ENCODE measurements around the gene AEBP2. TPM values are rescaled to one million over a fixed set of nuclear protein-coding genes. Genes with fewer than 3 reads are reported as not detected.

Gene AEBP2
- total and polyA plus RNA-seq, 2 donors (not counting 3 experiments of a cell fraction or from before 2014, with no cell fraction given) = 8.8 to 42.2 TPM

- Histone ChIP-seq H3K4me3 (replicated peaks in 1 of 3; ENCODE audit: insufficient read depth in 1 of 3, low read depth in 1 of 3, low read length in 3 of 3) (no peak overlapping the region), H3K9me1 (replicated peaks; ENCODE audit: control insufficient read depth, extremely low read depth, insufficient read depth, low read length) (no peaks in the 10 kb centered on the region), H3K9me3 (replicated peaks; ENCODE audit: control insufficient read depth, insufficient read depth, low read length) (no peaks in the 10 kb centered on the region), H3K4me2 (ENCODE audit: insufficient read depth, low read length) (no peak overlapping the region), H2AFZ (ENCODE audit: low read depth, low read length) (no peak overlapping the region), H3K27ac (ENCODE audit: insufficient read depth, low read depth, low read length) (no peak overlapping the region), H3K27me3 (ENCODE audit: control insufficient read depth in 2 of 2, insufficient read depth in 2 of 2, low read length in 2 of 2) (no peaks in the 10 kb centered on the region), H4K20me1 (replicated peaks; ENCODE audit: control insufficient read depth, extremely low read depth, insufficient read depth, low read length) (peaks cover 2% of the 10 kb centered on the region), H3K79me2 (ENCODE audit: control insufficient read depth, insufficient read depth, low read length) (peaks cover 32% of the 10 kb centered on the region), H3K4me1 (ENCODE audit: control insufficient read depth, extremely low read depth, insufficient read depth, low read length) (peaks cover 2% of the 10 kb centered on the region), H3K9ac (replicated peaks; ENCODE audit: extremely low read depth, insufficient read depth, low read length) (no peak overlapping the region), H3K36me3 (ENCODE audit: control insufficient read depth in 2 of 2, extremely low read depth in 1 of 2, insufficient read depth in 2 of 2, low read length in 2 of 2) (peaks cover 0 to 8% of the 10 kb centered on the region in 2 experiments)
- DNase-seq (ENCODE audit: low read depth, low spot score) (no peak), FAIRE-seq (no peak)
- dilution Hi-C loops (cut with MboI; ENCODE audit: extremely low pct_ligation_motif_present, low sequenced_read_pairs) = no loop called here
- intact Hi-C loops (cut with micrococcal nuclease) = no loop called here
- CTCF ChIA-PET = interaction anchor here (1.7 kb wide), 1 partner anchor 11 kb away, joined by 8 read pairs; no protein-coding TSS in a partner anchor
- TF ChIP-seq GATA2 (IDR thresholded peaks at IDR 0.05; ENCODE audit: insufficient read depth, insufficient read length, low read depth, low read length) (no peak), CTCF (IDR thresholded peaks at IDR 0.05; ENCODE audit: extremely low read depth in 1 of 2, insufficient read depth in 1 of 2, low read depth in 1 of 2, low read length in 2 of 2) (no peak), MAX (IDR thresholded peaks at IDR 0.05; ENCODE audit: insufficient read depth, insufficient read length) (no peak), POLR2A (IDR thresholded peaks at IDR 0.05; ENCODE audit: low read depth, low read length) (no peak)
- POLR2A ChIA-PET = no interaction called here
- BruUV-seq (replicated peaks) = no TSS peak
Observed at GRCh38 chr12:19496219-19496878, 57.1 kb downstream of the AEBP2 start.

- Histone ChIP-seq H4K20me1 (replicated peaks; ENCODE audit: control insufficient read depth, extremely low read depth, insufficient read depth, low read length) (peaks cover 2% of the 10 kb centered on the region), H3K27me3 (ENCODE audit: control insufficient read depth in 2 of 2, insufficient read depth in 2 of 2, low read length in 2 of 2) (no peaks in the 10 kb centered on the region), H3K9me3 (replicated peaks; ENCODE audit: control insufficient read depth, insufficient read depth, low read length) (no peaks in the 10 kb centered on the region), H3K4me3 (replicated peaks in 1 of 3; ENCODE audit: insufficient read depth in 1 of 3, low read depth in 1 of 3, low read length in 3 of 3) (no peak overlapping the region), H3K4me2 (ENCODE audit: insufficient read depth, low read length) (no peak overlapping the region), H3K27ac (ENCODE audit: insufficient read depth, low read depth, low read length) (no peak overlapping the region), H3K9me1 (replicated peaks; ENCODE audit: control insufficient read depth, extremely low read depth, insufficient read depth, low read length) (no peaks in the 10 kb centered on the region), H3K9ac (replicated peaks; ENCODE audit: extremely low read depth, insufficient read depth, low read length) (no peak overlapping the region), H2AFZ (ENCODE audit: low read depth, low read length) (no peak overlapping the region), H3K4me1 (ENCODE audit: control insufficient read depth, extremely low read depth, insufficient read depth, low read length) (peaks cover 2% of the 10 kb centered on the region), H3K79me2 (ENCODE audit: control insufficient read depth, insufficient read depth, low read length) (peaks cover 28% of the 10 kb centered on the region), H3K36me3 (ENCODE audit: control insufficient read depth in 2 of 2, extremely low read depth in 1 of 2, insufficient read depth in 2 of 2, low read length in 2 of 2) (peaks cover 0 to 8% of the 10 kb centered on the region in 2 experiments)
- dilution Hi-C loops (cut with MboI; ENCODE audit: extremely low pct_ligation_motif_present, low sequenced_read_pairs) = no loop called here
- no peak for TF ChIP-seq POLR2A (IDR thresholded peaks at IDR 0.05; ENCODE audit: low read depth, low read length)
- no peak for TF ChIP-seq CTCF (IDR thresholded peaks at IDR 0.05; ENCODE audit: extremely low read depth in 1 of 2, insufficient read depth in 1 of 2, low read depth in 1 of 2, low read length in 2 of 2)
- no TSS peak for BruUV-seq (replicated peaks)
- FAIRE-seq (peak; percentile 48), DNase-seq (ENCODE audit: low read depth, low spot score) (peak; percentile 17)
- intact Hi-C loops (cut with micrococcal nuclease) = no loop called here
- ChIA-PET CTCF (no interaction called here), POLR2A (no interaction called here)
Observed at GRCh38 chr12:19498099-19498498, 58.8 kb downstream of the AEBP2 start.

Data from endothelial cell of umbilical vein (primary cell).